ENCODE results near the gene TSSK6.

GRCh38 chr19:19515642-19516519 lies 533 bp upstream of the TSSK6 start, which contains the start of gene NDUFA13:
- TF ChIP-seq CTCF (conservative IDR thresholded peaks at IDR 0.05; ENCODE audit: low read depth, low read length) (0 out of 2 replicates have a peak, but pooled peaks have one; percentile 2), RAD21 (IDR thresholded peaks at IDR 0.05; ENCODE audit: low read length) (no peak), POLR2A (IDR thresholded peaks at IDR 0.05; ENCODE audit: low read depth, low read length) (peak; percentile 72), RFX5 (IDR thresholded peaks at IDR 0.05; ENCODE audit: low read depth, low read length) (no peak), NFE2L2 (IDR thresholded peaks at IDR 0.05; ENCODE audit: low read depth, low read length) (no peak), MAFK (IDR thresholded peaks at IDR 0.05; ENCODE audit: low read depth, low read length) (no peak)

Measured in IMR-90 (cell line).